Epidermal melanocyte (primary cell): ENCODE results near the gene ITIH2.
"Not testable (repeated sequence)": the region's sequence is repeated elsewhere in the genome, so short reads cannot be mapped to it uniquely, and the experiment has no call there.

Experiments used
- DNase-seq: peaks from one replicate; pipeline ENCODE4 v3.0.0; 2011; ENCODE audit warnings: low spot score; ENCODE audit not compliant: insufficient read length

The ITIH2 gene

DNA sequence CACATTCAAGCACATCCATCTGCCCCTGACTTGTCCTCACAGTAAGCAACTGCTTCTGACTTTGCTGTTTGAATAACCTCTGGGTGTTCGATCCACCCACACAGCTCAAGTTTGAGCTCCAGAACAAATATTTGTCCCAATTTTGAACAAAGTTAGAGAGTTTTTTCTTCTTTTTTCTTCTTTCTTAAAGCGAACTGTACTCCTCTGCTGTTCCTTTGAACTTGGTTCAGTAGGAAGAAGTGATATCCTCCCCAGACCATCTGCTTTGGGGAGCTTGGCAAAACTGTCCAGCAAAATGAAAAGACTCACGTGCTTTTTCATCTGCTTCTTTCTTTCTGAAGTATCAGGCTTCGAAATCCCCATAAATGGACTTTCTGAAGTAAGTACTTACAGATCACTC, at the start of gene ITIH2:
Gene ITIH2 (plus strand): TSS at position 177 of the 400 bp plus-strand sequence. CDS start 119 bp downstream, at position 296.
- no peak for DNase-seq

- not testable (repeated sequence) for DNase-seq
Observed at GRCh38 chr10:7657079-7657478, 46.0 kb upstream of the ITIH2 start.

- no peak for DNase-seq
Observed at GRCh38 chr10:7657552-7657951, 45.6 kb upstream of the ITIH2 start.

DNA sequence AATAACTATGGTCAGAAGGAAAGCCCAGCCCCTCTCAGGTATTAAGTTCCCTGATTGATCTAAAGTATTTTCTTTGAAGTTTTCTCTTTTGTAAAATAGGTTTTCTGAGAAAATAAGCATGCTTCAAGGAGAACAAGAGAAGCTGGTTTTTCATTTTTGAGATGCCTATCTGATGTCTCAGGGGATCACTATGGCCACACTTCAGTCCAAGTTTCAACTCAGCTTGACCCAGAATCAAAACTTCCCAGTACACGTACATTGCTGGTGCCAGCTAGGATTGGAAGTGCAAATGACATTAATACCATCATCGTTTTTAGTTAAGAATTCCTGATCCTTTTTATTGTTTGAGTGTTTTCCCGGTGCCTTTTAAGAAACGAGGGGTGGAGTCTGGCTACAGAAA, 43.6 kb upstream of the ITIH2 start:
- DNase-seq: no peak

DNA sequence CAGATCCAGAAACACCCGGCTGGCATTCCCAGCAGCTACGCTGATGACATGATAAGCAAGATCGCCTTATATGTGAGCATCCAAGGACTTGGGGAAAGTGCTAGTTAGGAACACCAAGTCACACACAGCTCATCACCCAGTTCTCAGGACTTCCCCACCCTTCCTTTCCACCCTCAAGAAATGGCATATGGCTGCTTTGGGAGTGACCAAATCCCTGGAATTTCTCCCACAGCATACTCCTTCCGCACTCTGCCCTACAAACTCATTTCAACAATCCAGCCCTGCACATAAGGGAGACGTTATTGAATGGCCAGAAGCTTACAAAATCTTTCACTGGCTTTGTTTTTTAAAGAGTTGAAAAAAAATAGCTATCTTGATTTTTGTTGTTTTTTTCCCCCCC, 40.6 kb upstream of the ITIH2 start:
- no peak for DNase-seq

DNA sequence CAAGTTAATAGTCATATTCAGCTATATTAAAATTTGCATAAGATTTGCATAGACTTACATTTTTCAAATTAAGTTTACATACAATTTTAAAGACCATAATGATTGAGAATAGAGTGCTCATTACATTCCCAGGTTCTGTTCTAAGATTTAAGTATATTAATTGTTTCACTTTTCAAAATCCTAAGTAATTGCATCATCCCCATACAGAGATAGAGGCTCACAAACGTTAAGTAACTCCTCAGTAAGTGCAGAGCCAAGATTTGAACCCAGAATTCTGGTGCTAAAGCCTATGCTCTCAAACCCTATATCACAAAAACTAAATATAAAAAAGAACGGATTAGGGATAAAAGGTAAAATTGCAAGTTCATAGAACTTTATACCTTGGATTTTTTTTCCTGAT, 38.4 kb upstream of the ITIH2 start:
- no peak for DNase-seq

DNA sequence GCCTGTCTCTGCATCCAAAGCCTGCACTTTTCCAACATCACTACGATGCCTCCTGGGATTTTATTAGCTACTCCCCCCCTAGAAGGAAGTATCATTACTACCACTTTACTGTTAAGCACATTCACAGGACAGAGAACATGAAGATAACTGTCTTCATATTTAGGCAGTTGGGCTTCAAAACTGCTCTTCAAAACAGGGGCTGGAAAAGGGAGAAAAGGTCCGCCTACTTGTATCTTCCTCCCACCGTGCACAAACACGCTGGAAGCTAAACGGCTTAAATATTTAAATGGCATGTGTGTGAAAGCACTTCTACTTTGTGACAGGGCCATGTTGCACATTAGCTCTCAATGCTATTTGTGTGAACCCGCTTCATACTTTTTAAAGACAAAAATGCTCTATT, 37.3 kb upstream of the ITIH2 start:
- DNase-seq: no peak

DNA sequence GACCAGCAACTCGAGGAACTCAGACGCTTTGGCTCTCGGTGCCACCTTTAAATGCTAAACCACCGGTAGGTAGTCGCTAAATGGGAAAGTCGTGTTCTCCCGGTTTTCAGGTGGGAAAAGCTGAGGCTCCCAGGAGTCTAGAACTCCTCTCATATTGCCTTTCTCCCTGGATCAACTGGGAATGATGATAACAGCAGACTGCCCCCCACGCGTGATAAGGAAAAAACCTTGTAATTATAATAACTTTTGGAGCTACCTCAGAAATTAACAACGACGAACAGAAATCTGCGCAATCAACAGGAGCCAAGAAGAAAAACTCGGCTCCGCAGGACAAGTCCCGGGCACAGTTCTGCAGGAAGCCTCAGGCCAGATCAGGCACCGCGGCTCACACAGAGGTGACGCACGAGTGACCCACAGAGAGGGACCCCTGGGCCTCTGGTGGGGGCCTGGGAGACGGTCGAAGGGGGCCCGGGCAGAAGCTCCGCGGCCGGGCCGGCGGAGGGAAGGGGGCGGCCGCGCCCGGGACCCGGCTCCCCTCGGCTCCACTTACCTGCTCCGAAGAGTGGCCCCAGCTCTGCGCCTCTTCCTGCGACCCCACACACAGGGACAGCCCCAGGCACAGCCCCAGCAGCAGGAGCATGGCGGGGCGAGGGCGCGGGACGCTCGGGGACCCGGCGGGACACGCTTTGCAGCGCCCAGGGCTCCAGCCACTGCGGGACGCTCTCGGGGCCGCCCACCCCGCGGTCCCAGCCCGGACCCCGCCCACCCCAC, 36.7 kb upstream of the ITIH2 start, which contains the start of gene ITIH5:
Gene ITIH5 (minus strand): TSS at position 714 of the 771 bp plus-strand sequence. CDS start 74 bp downstream, at position 640.
- no peak for DNase-seq

- DNase-seq: no peak
Observed at GRCh38 chr10:7667262-7668141, 35.6 kb upstream of the ITIH2 start.

DNA sequence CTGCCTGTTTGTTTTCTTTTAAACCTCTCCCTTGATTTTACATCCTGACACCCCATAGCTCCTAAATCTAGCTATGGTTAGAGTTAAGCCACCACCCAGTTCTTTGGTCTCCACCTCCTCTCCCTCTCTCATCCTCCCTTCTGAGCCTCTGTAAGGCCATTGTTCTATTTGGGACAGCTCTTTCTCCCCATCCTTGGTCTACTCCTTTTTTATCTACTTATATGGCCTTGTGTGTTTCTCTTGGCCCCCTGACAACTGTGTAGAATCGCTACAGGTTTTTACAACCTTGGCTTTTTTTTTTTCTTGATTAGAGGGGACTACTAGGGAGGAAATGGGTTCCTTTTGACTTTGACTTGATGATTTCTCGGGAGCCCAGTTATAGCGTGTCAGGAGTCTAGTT, 33.0 kb upstream of the ITIH2 start:
- no peak for DNase-seq

DNA sequence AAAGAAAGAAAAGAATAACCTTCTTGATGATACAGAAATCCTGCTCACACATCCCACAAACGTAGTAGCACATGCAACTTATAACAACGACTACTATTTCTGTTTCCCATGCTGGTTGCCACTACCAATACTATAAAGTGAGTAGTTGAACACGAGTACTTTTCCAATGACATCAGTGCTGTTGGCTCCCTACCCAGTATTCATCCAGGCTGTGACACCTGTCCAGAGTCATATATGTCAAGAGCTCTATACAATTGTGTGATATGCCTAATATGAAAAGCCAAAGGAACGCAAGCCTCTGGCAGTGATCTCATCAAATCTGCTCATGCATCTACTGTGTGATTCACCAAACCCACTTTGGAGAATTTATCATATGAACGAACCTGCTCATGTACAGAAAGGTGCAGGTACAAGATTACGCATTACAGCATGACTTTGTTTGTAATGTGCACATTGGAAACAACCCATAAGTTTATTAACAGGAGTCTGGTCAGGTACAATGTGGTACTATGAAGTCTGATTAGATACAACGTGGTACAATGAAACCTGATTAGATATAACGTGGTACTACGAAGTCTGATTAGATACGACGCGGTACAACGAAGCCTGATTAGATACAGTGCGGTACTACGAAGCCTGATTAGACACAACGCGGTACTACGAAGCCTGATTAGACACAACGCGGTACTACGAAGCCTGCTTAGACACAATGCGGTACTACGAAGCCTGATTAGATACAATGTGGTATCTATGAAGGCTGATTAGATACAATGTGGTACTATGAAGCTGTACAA, 30.6 kb upstream of the ITIH2 start:
- no peak for DNase-seq

DNA sequence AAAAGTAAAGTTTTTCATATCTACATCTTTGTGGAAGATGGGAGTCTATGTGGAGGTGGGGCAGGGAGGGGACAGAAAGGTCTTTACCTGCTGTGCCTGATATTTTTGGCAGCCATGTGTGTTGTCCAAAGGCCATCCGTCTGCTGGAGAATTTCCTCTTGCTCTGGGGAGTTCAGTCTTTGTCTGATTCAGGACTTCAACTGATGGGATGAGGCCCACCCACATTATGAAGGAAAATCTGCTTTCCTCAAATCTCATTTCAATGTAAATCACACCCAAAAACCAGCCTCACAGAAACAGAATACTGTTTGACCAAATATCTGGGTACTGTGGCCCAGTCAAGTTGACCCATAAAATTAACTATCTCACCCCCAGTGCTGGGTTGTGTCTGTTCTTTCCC, 23.9 kb upstream of the ITIH2 start:
- DNase-seq: no peak

- DNase-seq: not testable (repeated sequence)
Observed at GRCh38 chr10:7680078-7680477, 23.0 kb upstream of the ITIH2 start.

DNA sequence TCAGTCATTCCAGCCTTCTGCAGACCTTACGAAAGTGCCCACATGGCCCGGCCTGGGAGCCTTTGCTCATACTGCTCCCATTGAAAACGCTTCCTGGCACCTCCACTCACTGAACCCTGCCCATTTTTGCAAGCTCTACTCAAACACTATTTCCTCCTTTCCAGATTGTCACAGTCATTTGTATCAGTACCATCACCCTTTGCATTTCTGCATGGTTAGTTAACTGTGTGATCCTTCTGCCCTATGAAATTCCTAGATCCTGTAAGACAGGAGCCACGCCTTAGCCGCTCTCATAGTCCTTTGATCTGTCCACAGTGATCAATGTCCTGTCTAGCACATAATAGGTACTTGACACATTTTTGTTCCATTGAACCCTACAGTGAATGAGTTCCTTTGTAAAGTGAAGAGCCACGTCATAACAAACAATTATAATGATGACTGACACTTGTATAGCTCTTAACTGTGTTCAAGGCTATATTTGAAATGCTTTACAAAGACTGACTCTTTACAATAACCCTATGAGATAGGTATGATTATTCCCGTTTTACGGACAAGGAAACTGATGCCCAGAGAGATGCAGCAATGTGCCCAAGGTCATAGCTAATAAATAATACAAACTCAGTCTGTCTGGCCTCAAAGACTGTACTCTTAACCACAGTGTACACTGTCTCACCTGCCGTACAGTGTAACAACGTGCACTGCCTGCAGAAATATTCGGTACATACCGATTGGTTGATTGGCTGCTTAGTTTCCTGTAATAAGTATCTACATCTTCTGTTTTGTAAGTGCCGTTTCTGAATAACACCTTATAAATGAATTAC, 16.6 kb upstream of the ITIH2 start:
- DNase-seq: no peak

GRCh38 chr10:7687228-7687907, 15.7 kb upstream of the ITIH2 start:
- DNase-seq: peak; percentile 42

DNA sequence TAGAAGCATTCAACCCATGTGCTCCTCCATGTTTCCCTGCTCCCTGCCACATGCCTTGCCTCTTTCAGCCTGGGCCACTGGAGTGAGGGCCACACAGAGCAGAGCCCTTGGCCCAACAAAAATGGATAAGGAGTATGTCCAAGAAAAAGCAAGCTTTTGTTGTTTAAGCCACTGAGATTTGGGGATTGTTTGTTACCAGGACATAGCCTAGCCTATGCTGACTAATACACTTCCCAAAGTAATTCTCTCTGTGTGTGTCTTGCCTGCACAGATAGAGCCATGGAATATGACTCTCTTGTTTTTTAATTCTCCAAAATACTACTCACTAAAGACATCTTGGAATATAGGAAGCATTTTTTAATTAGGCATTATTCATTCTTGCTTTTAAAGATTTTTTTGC, 13.5 kb upstream of the ITIH2 start:
- DNase-seq: no peak

- not testable (repeated sequence) for DNase-seq
Observed at GRCh38 chr10:7690885-7691597, 12.1 kb upstream of the ITIH2 start.

- DNase-seq: not testable (repeated sequence)
Observed at GRCh38 chr10:7692368-7692767, 10.7 kb upstream of the ITIH2 start.

- not testable (repeated sequence) for DNase-seq
Observed at GRCh38 chr10:7693194-7693593, 9.9 kb upstream of the ITIH2 start.
